SH-SY5Y (cell line): ENCODE data around the gene RAPGEF3.

ENCODE experiments used
- GATA2 ChIP-seq: IDR thresholded peaks from 2 replicates; pipeline ENCODE4 v1.6.1; 2011; ENCODE audit warnings: mild to moderate bottlenecking, low read depth, low read length
- GATA3 ChIP-seq: IDR thresholded peaks from 2 replicates; pipeline ENCODE4 v1.6.1; 2011; ENCODE audit warnings: low read depth, mild to moderate bottlenecking, low read length, moderate library complexity

DNA sequence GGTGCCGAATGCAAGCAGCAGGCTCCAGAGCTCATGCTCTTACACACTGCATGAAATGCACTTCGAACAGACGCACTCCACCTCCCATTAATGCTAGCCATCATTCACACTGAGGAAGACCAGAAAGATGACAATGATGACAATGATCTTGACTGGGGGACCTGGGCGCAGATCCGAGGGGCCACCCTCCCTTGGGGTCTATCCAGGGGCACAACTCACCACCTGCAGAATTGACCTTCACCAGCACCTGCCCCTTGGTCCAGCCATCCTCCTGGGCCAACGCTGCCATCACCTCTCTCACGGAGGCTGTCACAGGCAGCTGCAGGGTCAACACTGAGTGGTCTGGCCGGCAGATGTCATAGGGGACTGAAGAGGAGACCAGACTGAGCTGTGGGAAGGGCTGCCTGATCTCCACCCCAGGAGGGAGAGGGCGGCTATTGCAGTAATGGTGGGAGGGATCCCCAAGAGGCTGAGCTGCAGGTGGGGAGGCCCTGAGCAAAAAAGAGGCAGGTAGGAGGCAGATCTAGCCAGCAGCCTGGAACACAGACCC is 15.3 kb downstream of the RAPGEF3 start:
- no peak for TF ChIP-seq GATA3
- TF ChIP-seq GATA2 = no peak
